ENCODE measurements around the gene DDAH1. TPM values are rescaled to one million over a fixed set of nuclear protein-coding genes. Genes with fewer than 3 reads are reported as not detected.

DDAH1 gene
- total and polyA plus RNA-seq, 2 of the 8 experiments (the other 6 are each of a cell fraction or from before 2014, with no cell fraction given): 22.8 to 54.5 TPM

- TF ChIP-seq SAP30 (IDR thresholded peaks at IDR 0.05; ENCODE audit: insufficient read depth, insufficient replicate concordance, low read length): no peak
- no peak for TF ChIP-seq EGR1 (IDR thresholded peaks at IDR 0.05; ENCODE audit: borderline replicate concordance, low read depth, low read length)
- peak; percentile 61 for TF ChIP-seq YY1 (IDR thresholded peaks at IDR 0.05; ENCODE audit: low read depth, low read length)
- TF ChIP-seq RFX5 (IDR thresholded peaks at IDR 0.05; ENCODE audit: borderline replicate concordance, low read depth, low read length): no peak
- TF ChIP-seq ATF3 (IDR thresholded peaks at IDR 0.05; ENCODE audit: insufficient read depth, low read depth, low read length): 0 out of 2 replicates have a peak, but pooled peaks have one; percentile 48
- no peak for TF ChIP-seq KDM5A (IDR thresholded peaks at IDR 0.05; ENCODE audit: low read length)
- TF ChIP-seq PHF8 (conservative IDR thresholded peaks at IDR 0.05; ENCODE audit: low read depth, low read length): no peak
- TF ChIP-seq TBP (IDR thresholded peaks at IDR 0.05; ENCODE audit: low read depth, low read length): no peak
- TF ChIP-seq FOSL1 (IDR thresholded peaks at IDR 0.05; ENCODE audit: insufficient read depth, low read depth, low read length): no peak
- peak; percentile 42; the same call in 1 of the 2 replicates for TF ChIP-seq MAX (IDR thresholded peaks at IDR 0.05)
- no peak for TF ChIP-seq NANOG (IDR thresholded peaks at IDR 0.05; ENCODE audit: insufficient read depth, low read depth, low read length, poor library complexity, severe bottlenecking)
- TF ChIP-seq BCL11A (IDR thresholded peaks at IDR 0.05; ENCODE audit: low read depth in 2 of 2, low read length in 2 of 2): no peak
- no peak for TF ChIP-seq RNF2 (IDR thresholded peaks at IDR 0.05; ENCODE audit: borderline replicate concordance, low read depth, low read length, missing control alignments, poor library complexity, severe bottlenecking)
- no peak for TF ChIP-seq BACH1 (IDR thresholded peaks at IDR 0.05; ENCODE audit: low read length)
- 0 out of 2 replicates have a peak, but pooled peaks have one; percentile 38 for TF ChIP-seq TAF1 (IDR thresholded peaks at IDR 0.05; ENCODE audit: low read depth, low read length)
- TF ChIP-seq RBBP5 (IDR thresholded peaks at IDR 0.05; ENCODE audit: borderline replicate concordance, low read depth, low read length): no peak
- TF ChIP-seq CHD1 (IDR thresholded peaks at IDR 0.05; ENCODE audit: low read depth, low read length): no peak
- peak; percentile 34 for TF ChIP-seq ASH2L (IDR thresholded peaks at IDR 0.05; ENCODE audit: low read length)
- no peak for TF ChIP-seq SP2 (IDR thresholded peaks at IDR 0.05; ENCODE audit: low read length)
- TF ChIP-seq GABPA (IDR thresholded peaks at IDR 0.05; ENCODE audit: borderline replicate concordance, insufficient read depth, low read length): no peak
- TF ChIP-seq SIX5 (IDR thresholded peaks at IDR 0.05; ENCODE audit: low read depth, low read length): no peak
- no peak for TF ChIP-seq SP4 (IDR thresholded peaks at IDR 0.05; ENCODE audit: low read length)
- no peak for TF ChIP-seq CTBP2 (IDR thresholded peaks at IDR 0.05; ENCODE audit: borderline replicate concordance, insufficient read depth, insufficient read length, low read length)
Observed at GRCh38 chr1:85307987-85308832, 156.7 kb downstream of the DDAH1 start (continued).
